ENCODE data around the gene CATSPERZ. TPM values are rescaled to one million over a fixed set of nuclear protein-coding genes. Genes with fewer than 3 reads are reported as not detected.

The CATSPERZ gene
- total and polyA plus RNA-seq, 9 donors = not detected

DNA sequence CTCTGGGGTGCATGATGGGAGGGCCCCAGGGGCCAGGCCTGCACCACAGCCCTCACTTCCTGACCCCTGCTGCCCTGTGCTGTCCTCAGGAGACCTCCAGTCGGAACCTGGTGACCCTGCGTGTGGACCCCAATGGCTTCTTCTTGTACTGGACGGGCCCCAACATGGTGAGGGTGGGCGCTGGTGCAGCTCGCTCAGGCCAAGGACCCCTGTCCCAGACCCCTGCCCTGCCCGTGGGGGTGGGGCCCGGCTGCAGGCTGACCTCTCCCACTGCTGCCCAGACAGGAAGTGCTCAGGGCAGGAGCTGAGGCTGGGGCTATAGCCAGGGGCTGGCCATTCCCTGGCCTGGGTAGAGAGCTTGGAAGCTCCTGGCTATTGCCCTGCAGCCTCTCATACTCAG is 45.8 kb upstream of the CATSPERZ start:
- no peaks in the 10 kb centered on the region for H3K36me3 ChIP-seq
- H3K4me1 ChIP-seq (ENCODE audit: insufficient read depth) = peaks cover 10% of the 10 kb centered on the region
- no peak overlapping the region for H3K27ac ChIP-seq
- DNase-seq = no peak
- WGBS, 3 donors = 79 to 83% (median 82%) methylated on average over 7 of the region's 7 CpGs
- no peaks in the 10 kb centered on the region for H3K27me3 ChIP-seq
- H3K4me3 ChIP-seq = no peak overlapping the region
- no peak for TF ChIP-seq EP300 (IDR thresholded peaks at IDR 0.05)
- TF ChIP-seq POLR2A (IDR thresholded peaks at IDR 0.05) = no peak
- TF ChIP-seq, protein P1, sequence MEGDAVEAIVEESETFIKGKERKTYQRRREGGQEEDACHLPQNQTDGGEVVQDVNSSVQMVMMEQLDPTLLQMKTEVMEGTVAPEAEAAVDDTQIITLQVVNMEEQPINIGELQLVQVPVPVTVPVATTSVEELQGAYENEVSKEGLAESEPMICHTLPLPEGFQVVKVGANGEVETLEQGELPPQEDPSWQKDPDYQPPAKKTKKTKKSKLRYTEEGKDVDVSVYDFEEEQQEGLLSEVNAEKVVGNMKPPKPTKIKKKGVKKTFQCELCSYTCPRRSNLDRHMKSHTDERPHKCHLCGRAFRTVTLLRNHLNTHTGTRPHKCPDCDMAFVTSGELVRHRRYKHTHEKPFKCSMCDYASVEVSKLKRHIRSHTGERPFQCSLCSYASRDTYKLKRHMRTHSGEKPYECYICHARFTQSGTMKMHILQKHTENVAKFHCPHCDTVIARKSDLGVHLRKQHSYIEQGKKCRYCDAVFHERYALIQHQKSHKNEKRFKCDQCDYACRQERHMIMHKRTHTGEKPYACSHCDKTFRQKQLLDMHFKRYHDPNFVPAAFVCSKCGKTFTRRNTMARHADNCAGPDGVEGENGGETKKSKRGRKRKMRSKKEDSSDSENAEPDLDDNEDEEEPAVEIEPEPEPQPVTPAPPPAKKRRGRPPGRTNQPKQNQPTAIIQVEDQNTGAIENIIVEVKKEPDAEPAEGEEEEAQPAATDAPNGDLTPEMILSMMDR (IDR thresholded peaks at IDR 0.05) = no peak
- H3K9me3 ChIP-seq = no peaks in the 10 kb centered on the region
- intact Hi-C loops (cut with DNase I) = loop anchor here in 1 of 4 donors (5.0 kb wide), 1 partner anchor 52 kb away; no protein-coding TSS in a partner anchor

DNA sequence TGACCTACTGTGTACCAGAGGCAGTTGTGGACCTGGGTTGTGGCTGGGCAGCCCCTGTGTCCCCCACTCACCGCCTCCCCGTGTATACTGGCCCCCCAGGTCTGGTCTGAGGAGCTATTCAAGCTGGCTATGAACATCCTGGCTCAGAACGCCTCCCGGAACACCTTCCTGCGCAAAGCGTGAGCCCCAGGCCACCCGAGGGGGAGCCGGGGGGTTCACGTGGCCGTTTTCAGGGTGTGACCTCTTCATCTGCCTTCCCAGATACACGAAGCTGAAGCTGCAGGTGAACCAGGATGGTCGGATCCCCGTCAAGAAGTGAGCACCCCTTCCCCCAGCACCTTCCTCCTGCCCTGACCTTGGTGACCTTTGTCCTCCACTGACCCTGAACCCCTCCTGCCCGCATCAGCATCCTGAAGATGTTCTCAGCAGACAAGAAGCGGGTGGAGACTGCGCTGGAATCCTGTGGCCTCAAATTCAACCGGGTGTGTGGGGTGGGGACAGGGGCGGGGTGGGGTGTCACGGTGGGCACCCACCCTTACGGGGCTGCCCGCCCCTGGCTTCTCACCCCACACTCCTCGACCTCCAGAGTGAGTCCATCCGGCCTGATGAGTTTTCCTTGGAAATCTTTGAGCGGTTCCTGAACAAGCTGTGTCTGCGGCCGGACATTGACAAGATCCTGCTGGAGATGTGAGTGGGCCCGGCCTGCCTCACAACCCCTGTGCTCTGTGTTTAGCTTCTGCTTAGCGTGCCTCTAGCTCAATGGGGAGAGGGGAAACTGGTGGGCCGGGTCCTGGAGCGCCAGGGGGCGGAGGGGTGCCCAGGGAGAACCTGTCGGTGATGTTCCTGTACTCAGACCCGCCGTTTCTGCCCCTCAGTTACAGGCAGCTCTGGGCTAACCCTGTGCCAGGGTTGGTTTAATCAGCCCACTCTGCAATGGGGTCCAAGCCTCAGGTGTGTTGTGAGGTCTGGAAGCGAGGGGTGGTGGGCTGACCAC is 44.7 kb upstream of the CATSPERZ start:
- Histone ChIP-seq H3K36me3 (no peaks in the 10 kb centered on the region), H3K27me3 (no peaks in the 10 kb centered on the region), H3K4me3 (no peak overlapping the region), H3K9me3 (no peaks in the 10 kb centered on the region), H3K27ac (no peak overlapping the region), H3K4me1 (ENCODE audit: insufficient read depth) (peaks cover 10% of the 10 kb centered on the region)
- 83 to 88% (median 83%) methylated on average over 33 to 35 of the region's 35 CpGs for WGBS, 3 donors
- intact Hi-C loops (cut with DNase I) = no loop called here
- TF ChIP-seq, protein P1 (IDR thresholded peaks at IDR 0.05) = no peak
- no peak for TF ChIP-seq EP300 (IDR thresholded peaks at IDR 0.05)
- TF ChIP-seq POLR2A (IDR thresholded peaks at IDR 0.05) = no peak
- DNase-seq = no peak

DNA sequence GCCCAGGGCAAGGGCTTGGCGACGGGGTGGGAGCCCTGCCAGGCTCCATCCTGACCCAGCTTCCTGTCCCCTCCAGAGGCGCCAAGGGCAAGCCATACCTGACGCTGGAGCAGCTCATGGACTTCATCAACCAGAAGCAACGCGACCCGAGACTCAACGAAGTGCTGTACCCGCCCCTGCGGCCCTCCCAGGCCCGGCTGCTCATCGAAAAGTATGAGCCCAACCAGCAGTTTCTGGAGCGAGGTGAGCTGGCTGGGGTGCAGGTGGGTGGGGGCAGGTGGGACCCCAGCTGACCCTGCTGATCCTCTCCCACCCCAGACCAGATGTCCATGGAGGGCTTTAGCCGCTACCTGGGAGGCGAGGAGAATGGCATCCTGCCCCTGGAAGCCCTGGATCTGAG is 43.9 kb upstream of the CATSPERZ start:
- H3K9me3 ChIP-seq = no peaks in the 10 kb centered on the region
- TF ChIP-seq, protein P1 (IDR thresholded peaks at IDR 0.05) = no peak
- no peak for TF ChIP-seq POLR2A (IDR thresholded peaks at IDR 0.05)
- no peak for TF ChIP-seq EP300 (IDR thresholded peaks at IDR 0.05)
- no peak overlapping the region for H3K27ac ChIP-seq
- H3K36me3 ChIP-seq = no peaks in the 10 kb centered on the region
- DNase-seq = no peak
- WGBS, 3 donors = 81 to 85% (median 82%) methylated on average over 15 of the region's 15 CpGs
- H3K27me3 ChIP-seq = no peaks in the 10 kb centered on the region
- intact Hi-C loops (cut with DNase I) = no loop called here
- no peak overlapping the region for H3K4me3 ChIP-seq
- H3K4me1 ChIP-seq (ENCODE audit: insufficient read depth) = peaks cover 5% of the 10 kb centered on the region

DNA sequence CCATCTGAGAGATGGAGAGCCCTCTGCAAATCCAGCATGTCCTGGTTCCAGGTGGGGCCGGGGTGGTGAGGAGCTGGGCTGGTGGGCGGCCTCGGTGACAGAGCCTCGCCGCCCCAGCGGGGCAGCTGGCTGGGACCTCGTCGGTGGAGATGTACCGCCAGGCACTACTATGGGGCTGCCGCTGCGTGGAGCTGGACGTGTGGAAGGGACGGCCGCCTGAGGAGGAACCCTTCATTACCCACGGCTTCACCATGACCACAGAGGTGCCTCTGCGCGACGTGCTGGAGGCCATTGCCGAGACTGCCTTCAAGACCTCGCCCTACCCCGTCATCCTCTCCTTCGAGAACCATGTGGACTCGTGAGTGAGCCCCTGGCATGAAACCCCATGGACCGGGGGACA is 41.8 kb upstream of the CATSPERZ start:
- no peak overlapping the region for H3K4me3 ChIP-seq
- no peak for DNase-seq
- TF ChIP-seq, protein P1 (IDR thresholded peaks at IDR 0.05) = no peak
- no peak for TF ChIP-seq POLR2A (IDR thresholded peaks at IDR 0.05)
- no peak for TF ChIP-seq EP300 (IDR thresholded peaks at IDR 0.05)
- H3K4me1 ChIP-seq (ENCODE audit: insufficient read depth) = no peaks in the 10 kb centered on the region
- H3K27me3 ChIP-seq = no peaks in the 10 kb centered on the region
- no peak overlapping the region for H3K27ac ChIP-seq
- H3K36me3 ChIP-seq = no peaks in the 10 kb centered on the region
- no peaks in the 10 kb centered on the region for H3K9me3 ChIP-seq
- WGBS, 3 donors = 86 to 94% (median 89%) methylated on average over 23 to 24 of the region's 24 CpGs
- intact Hi-C loops (cut with DNase I) = no loop called here

Measured in ovary (tissue), 9 donors.